WERI-Rb-1 (cell line): ENCODE measurements around the gene ZNF274.
A peak's percentile ranks its signal among the peaks of the same experiment; 100 is the strongest.

Experiments
- DNase-seq: peaks from one replicate; pipeline ENCODE4 v3.0.0-alpha.2; 2020
- H3K27ac ChIP-seq: fragments of 250-450 bp; sonication (Bioruptor Pico); 2 replicates; pipeline ENCODE4 v1.5.1; 2020; ENCODE audit warnings: mild to moderate bottlenecking, moderate library complexity
- H3K27me3 ChIP-seq: fragments of 250-450 bp; sonication (Bioruptor Pico); 2 replicates; pipeline ENCODE4 v1.5.1; 2021; ENCODE audit warnings: mild to moderate bottlenecking, low read depth, moderate library complexity; ENCODE audit not compliant: insufficient read depth, severe bottlenecking
- H3K36me3 ChIP-seq: fragments of 250-450 bp; sonication (Bioruptor Pico); 2 replicates; pipeline ENCODE4 v1.5.1; 2020; ENCODE audit warnings: mild to moderate bottlenecking, moderate library complexity
- H3K4me3 ChIP-seq: 2 replicates; pipeline ENCODE4 v1.5.1; 2011; ENCODE audit warnings: low read depth, mild to moderate bottlenecking, control low read depth, low read length
- H3K9me3 ChIP-seq: fragments of 250-450 bp; sonication (Bioruptor Pico); 2 replicates; pipeline ENCODE4 v1.5.1; 2021; ENCODE audit warnings: mild to moderate bottlenecking, moderate library complexity; ENCODE audit not compliant: severe bottlenecking
- TF ChIP-seq, protein P1 (sequence below): IDR thresholded peaks from 2 replicates; pipeline ENCODE4 v1.5.1; 2011; ENCODE audit warnings: low read depth, mild to moderate bottlenecking, control low read depth, inconsistent platforms, low read length

Gene ZNF274

GRCh38 chr19:58217069-58217481 lies 34.2 kb downstream of the ZNF274 start:
- TF ChIP-seq, protein P1, sequence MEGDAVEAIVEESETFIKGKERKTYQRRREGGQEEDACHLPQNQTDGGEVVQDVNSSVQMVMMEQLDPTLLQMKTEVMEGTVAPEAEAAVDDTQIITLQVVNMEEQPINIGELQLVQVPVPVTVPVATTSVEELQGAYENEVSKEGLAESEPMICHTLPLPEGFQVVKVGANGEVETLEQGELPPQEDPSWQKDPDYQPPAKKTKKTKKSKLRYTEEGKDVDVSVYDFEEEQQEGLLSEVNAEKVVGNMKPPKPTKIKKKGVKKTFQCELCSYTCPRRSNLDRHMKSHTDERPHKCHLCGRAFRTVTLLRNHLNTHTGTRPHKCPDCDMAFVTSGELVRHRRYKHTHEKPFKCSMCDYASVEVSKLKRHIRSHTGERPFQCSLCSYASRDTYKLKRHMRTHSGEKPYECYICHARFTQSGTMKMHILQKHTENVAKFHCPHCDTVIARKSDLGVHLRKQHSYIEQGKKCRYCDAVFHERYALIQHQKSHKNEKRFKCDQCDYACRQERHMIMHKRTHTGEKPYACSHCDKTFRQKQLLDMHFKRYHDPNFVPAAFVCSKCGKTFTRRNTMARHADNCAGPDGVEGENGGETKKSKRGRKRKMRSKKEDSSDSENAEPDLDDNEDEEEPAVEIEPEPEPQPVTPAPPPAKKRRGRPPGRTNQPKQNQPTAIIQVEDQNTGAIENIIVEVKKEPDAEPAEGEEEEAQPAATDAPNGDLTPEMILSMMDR = no peak
- Histone ChIP-seq H3K27ac (no peak overlapping the region), H3K36me3 (peaks cover 22% of the 10 kb centered on the region), H3K9me3 (peaks cover 14% of the 10 kb centered on the region), H3K27me3 (no peaks in the 10 kb centered on the region), H3K4me3 (no peak overlapping the region)
- DNase-seq = no peak

- no peak overlapping the region for H3K27ac ChIP-seq
- TF ChIP-seq, protein P1 = no peak
- H3K36me3 ChIP-seq = peaks cover 15% of the 10 kb centered on the region
- H3K9me3 ChIP-seq = peaks cover 11% of the 10 kb centered on the region
- no peak overlapping the region for H3K4me3 ChIP-seq
- no peak for DNase-seq
- no peaks in the 10 kb centered on the region for H3K27me3 ChIP-seq
These were observed 34.9 kb downstream of the ZNF274 start for GRCh38 chr19:58217607-58218391.

- H3K27ac ChIP-seq = no peak overlapping the region
- TF ChIP-seq, protein P1 = peak; percentile 37; the same call in 1 of the 2 replicates
- peaks cover 11% of the 10 kb centered on the region for H3K9me3 ChIP-seq
- DNase-seq = peak; percentile 40
- H3K4me3 ChIP-seq = no peak overlapping the region
- no peaks in the 10 kb centered on the region for H3K27me3 ChIP-seq
- H3K36me3 ChIP-seq = peaks cover 4% of the 10 kb centered on the region
These were observed 36.0 kb downstream of the ZNF274 start for GRCh38 chr19:58218899-58219298.

- H3K4me3 ChIP-seq = peak overlapping the region; percentile 97
These were observed 45.2 kb downstream of the ZNF274 start for GRCh38 chr19:58227964-58228584.

GRCh38 chr19:58228585-58229254 lies 45.9 kb downstream of the ZNF274 start, which contains the start of gene ZNF544:
ZNF544 (plus strand) TSS chr19:58228914; CDS start chr19:58244024, 15,110 bp downstream.
- Histone ChIP-seq H3K9me3 (peaks cover 5% of the 10 kb centered on the region), H3K4me3 (peak within 1 kb of the TSS; percentile 97), H3K27ac (peak within 1 kb of the TSS; percentile 96), H3K27me3 (no peaks in the 10 kb centered on the region), H3K36me3 (peaks cover 42% of the 10 kb centered on the region)
- peak; percentile 88 for DNase-seq
- TF ChIP-seq, protein P1 = no peak

More at GRCh38 chr19:58227964-58228584, 45.2 kb downstream of the ZNF274 start:
- Histone ChIP-seq H3K27me3 (no peaks in the 10 kb centered on the region), H3K27ac (peak overlapping the region; percentile 96), H3K9me3 (peaks cover 5% of the 10 kb centered on the region), H3K36me3 (peaks cover 35% of the 10 kb centered on the region)
- DNase-seq = peak; percentile 24
- TF ChIP-seq, protein P1 = no peak
